Calu3 (cell line): ENCODE measurements around the gene NFKBIZ. TPM values are rescaled to one million over a fixed set of nuclear protein-coding genes. Genes with fewer than 3 reads are reported as not detected.

ENCODE experiments used
- BruUV-seq: library from RNA; stranded (reverse); fragments of 400-500 nt; replicated peaks from 2 replicates; lab custom pipeline; 2021; lab: Mats Ljungman, UMichigan
- CTCF ChIA-PET: fragments of 300-600 bp; sonication (Branson Sonifier 250); formaldehyde crosslinking; loops from one replicate; lab custom pipeline; 2022; ENCODE audit warnings: antibody characterized with exemption; lab: Charles Lee
- DNase-seq: peaks from one replicate; pipeline ENCODE4 v3.0.0; 2022
- H3K27ac Mint-ChIP-seq: one replicate; pipeline ENCODE4 v1.8.0; 2022; ENCODE audit warnings: mixed read lengths; ENCODE audit not compliant: unreplicated experiment
- H3K27me3 Mint-ChIP-seq: one replicate; pipeline ENCODE4 v1.8.0; 2022; ENCODE audit warnings: mixed read lengths; ENCODE audit not compliant: unreplicated experiment
- H3K36me3 Mint-ChIP-seq: one replicate; pipeline ENCODE4 v1.8.0; 2022; ENCODE audit warnings: mild to moderate bottlenecking, moderate library complexity, mixed read lengths; ENCODE audit not compliant: insufficient read depth, unreplicated experiment
- H3K4me1 Mint-ChIP-seq: one replicate; pipeline ENCODE4 v1.8.0; 2022; ENCODE audit warnings: mild to moderate bottlenecking, low read depth, mixed read lengths; ENCODE audit not compliant: unreplicated experiment
- H3K4me3 Mint-ChIP-seq: one replicate; pipeline ENCODE4 v1.8.0; 2022; ENCODE audit warnings: mild to moderate bottlenecking, low read depth, moderate library complexity, mixed read lengths; ENCODE audit not compliant: unreplicated experiment
- H3K9me3 Mint-ChIP-seq: one replicate; pipeline ENCODE4 v1.8.0; 2022; ENCODE audit warnings: low read depth, mixed read lengths; ENCODE audit not compliant: unreplicated experiment
- CTCF ChIP-seq: fragments of 200-600 bp; IDR thresholded peaks from one replicate; pipeline ENCODE4 v1.8.0; 2022; ENCODE audit warnings: antibody characterized with exemption; ENCODE audit not compliant: unreplicated experiment
- intact Hi-C: fragments of 100-400 bp; cut with micrococcal nuclease; formaldehyde crosslinking; loops from one replicate; pipeline ENCODE4 v1.10.0; 2022; ENCODE audit not compliant: unreplicated experiment
- total RNA-seq: library from RNA; stranded (reverse); gene quantifications from 2 replicates; pipeline ENCODE4 v1.2.3, GENCODE V29; 2022

NFKBIZ gene
- total RNA-seq, 1 experiment from 2014 or later, result 217 TPM

GRCh38 chr3:101836160-101836559 lies 13.2 kb upstream of the NFKBIZ start:
- BruUV-seq, result no TSS peak
- Mint-ChIP-seq H3K27ac (no peak overlapping the region), H3K27me3 (no peaks in the 10 kb centered on the region), H3K4me1 (peaks cover 28% of the 10 kb centered on the region), H3K36me3 (no peaks in the 10 kb centered on the region), H3K9me3 (no peaks in the 10 kb centered on the region), H3K4me3 (no peak overlapping the region)
- no peak for TF ChIP-seq CTCF
- DNase-seq, result no peak
- CTCF ChIA-PET, result no interaction called here
- intact Hi-C loops, result no loop called here

DNA sequence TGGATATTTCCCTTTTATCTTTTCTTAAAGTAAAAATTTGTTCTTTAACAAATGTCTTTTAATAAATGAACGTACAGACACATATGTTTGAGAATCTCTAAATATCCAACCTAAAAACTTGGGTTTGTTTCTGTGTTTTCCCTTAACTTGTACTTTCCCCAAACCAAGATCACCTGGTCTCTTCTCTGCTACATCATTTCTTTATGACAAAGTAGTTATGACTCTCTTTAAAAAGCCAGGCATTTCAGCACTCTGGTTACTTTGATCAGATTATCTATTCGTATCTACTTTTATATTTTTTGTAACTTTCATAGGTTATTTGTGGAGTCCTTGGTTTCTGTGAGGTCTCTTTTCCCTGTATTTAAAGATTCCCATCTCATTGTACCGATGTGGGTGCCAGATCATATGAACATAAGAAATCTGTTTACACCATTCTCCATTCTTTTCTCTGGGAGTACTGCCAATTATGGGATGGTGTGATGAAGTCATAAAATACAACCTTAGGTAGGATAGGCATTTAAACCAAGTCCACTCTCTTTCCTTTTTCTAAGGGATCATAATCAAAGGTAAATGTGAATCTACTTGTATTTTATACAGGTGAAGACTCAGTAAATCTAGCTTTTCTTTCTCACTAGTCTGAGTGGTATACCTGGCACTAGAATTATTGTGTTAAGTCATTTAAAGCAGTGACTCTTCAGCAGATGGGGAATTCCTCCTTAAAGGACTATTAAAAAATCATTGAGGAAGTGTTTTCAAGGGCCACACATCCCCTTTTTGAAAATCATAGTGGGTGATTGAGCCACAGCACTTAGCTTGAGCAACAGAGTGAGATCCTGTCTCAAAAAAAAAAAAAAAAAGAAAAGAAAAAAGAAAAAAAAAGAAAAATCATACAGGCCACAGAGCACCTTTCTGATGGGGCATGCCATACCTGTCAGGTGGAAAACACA lies 12.4 kb upstream of the NFKBIZ start:
- Mint-ChIP-seq H3K4me3 (no peak overlapping the region), H3K4me1 (peaks cover 24% of the 10 kb centered on the region), H3K27me3 (no peaks in the 10 kb centered on the region), H3K9me3 (no peaks in the 10 kb centered on the region), H3K27ac (no peak overlapping the region), H3K36me3 (no peaks in the 10 kb centered on the region)
- TF ChIP-seq CTCF, result no peak
- CTCF ChIA-PET, result interaction anchor here (0.6 kb wide), 1 partner anchor 40 kb away, joined by 3 read pairs; no protein-coding TSS in a partner anchor
- no TSS peak for BruUV-seq
- no peak for DNase-seq
- intact Hi-C loops, result no loop called here

- intact Hi-C loops, result no loop called here
- no peaks in the 10 kb centered on the region for H3K9me3 Mint-ChIP-seq
- H3K27ac Mint-ChIP-seq, result no peak overlapping the region
- DNase-seq, result no peak
- BruUV-seq, result no TSS peak
- H3K36me3 Mint-ChIP-seq, result no peaks in the 10 kb centered on the region
- H3K4me1 Mint-ChIP-seq, result peaks cover 29% of the 10 kb centered on the region
- TF ChIP-seq CTCF, result no peak
- CTCF ChIA-PET, result no interaction called here
- H3K27me3 Mint-ChIP-seq, result no peaks in the 10 kb centered on the region
- no peak overlapping the region for H3K4me3 Mint-ChIP-seq
Measured at GRCh38 chr3:101838691-101839090, 10.6 kb upstream of the NFKBIZ start.

DNA sequence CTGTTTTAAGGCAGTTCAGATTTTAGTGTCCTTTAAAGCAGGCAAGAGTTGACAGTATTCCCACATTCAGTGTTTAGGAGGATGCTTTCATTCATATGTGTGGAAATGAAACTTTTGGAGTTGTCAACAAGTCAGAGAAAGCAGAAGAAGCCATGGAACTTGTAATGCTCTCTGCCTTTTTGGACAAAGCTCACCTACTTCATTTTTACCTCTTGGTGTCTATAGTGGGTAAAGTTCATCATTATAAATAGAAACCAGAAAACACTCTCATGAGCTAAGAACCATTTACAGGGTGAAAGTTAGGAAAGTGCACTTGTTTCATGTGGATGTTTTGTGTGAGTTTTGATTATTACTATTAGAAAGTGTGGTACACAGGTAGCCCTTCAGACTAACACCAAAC lies 9.2 kb upstream of the NFKBIZ start:
- H3K4me1 Mint-ChIP-seq, result peaks cover 26% of the 10 kb centered on the region

More for the DNA sequence above, 9.2 kb upstream of the NFKBIZ start:
- CTCF ChIA-PET, result interaction anchor here (0.6 kb wide), 1 partner anchor 28 kb away, joined by 7 read pairs; no protein-coding TSS in a partner anchor
- no TSS peak for BruUV-seq
- intact Hi-C loops, result no loop called here
- DNase-seq, result no peak
- no peak for TF ChIP-seq CTCF
- Mint-ChIP-seq H3K27ac (peak overlapping the region; percentile 21), H3K4me3 (no peak overlapping the region), H3K36me3 (no peaks in the 10 kb centered on the region), H3K9me3 (no peaks in the 10 kb centered on the region), H3K27me3 (no peaks in the 10 kb centered on the region)
